GM12873 (cell line): Measurements from ENCODE around the gene PCBD1.

Source experiments
- TF ChIP-seq, protein P1 (sequence below): IDR thresholded peaks from 2 replicates; pipeline ENCODE4 v1.5.1; 2012; ENCODE audit warnings: low read depth, mild to moderate bottlenecking, moderate library complexity, low read length, control low read depth; ENCODE audit not compliant: insufficient read depth; ENCODE audit errors: missing control alignments

PCBD1 gene

DNA sequence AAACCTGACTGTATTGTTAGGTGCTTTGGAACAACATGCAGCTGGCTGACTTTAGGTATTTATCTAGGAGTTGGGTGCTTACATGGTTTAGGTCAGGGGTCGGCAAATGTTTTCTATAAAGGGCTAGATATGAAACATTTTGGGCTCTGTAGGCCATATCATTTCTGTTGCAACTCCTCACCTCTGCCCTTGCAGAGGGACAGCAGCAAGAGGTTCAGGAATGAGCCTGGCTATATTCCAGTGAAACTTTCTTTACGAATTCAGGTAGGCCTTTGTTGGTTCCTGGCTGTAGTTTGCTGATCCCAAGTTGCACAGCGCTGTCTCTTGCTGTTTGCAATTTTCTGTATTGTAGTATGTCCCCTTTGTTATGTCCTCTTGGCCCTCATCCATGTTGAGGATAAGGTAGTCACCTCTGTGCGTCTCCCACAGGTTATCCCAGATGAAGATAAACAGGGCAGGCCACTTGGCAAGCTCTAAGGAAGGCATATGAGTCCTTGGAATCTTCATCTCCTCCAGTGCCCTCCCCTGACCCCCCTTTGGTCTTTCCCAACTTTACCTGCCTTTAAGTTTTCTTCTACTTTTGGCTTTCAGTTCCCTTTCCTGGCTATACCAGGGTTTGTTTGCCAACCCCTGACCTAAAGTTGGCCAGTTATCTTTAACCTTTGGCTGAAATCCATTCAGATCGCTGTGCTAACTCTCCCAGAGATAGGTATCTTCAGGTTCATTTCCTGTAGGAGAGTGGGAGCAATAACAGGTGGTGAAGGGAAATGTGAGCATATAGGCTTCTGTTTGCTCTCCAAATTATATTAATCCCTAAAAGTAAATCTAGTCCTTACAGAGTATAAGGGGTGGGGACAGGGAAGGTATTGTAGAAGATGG, 36.5 kb downstream of the PCBD1 start:
- TF ChIP-seq, protein P1, sequence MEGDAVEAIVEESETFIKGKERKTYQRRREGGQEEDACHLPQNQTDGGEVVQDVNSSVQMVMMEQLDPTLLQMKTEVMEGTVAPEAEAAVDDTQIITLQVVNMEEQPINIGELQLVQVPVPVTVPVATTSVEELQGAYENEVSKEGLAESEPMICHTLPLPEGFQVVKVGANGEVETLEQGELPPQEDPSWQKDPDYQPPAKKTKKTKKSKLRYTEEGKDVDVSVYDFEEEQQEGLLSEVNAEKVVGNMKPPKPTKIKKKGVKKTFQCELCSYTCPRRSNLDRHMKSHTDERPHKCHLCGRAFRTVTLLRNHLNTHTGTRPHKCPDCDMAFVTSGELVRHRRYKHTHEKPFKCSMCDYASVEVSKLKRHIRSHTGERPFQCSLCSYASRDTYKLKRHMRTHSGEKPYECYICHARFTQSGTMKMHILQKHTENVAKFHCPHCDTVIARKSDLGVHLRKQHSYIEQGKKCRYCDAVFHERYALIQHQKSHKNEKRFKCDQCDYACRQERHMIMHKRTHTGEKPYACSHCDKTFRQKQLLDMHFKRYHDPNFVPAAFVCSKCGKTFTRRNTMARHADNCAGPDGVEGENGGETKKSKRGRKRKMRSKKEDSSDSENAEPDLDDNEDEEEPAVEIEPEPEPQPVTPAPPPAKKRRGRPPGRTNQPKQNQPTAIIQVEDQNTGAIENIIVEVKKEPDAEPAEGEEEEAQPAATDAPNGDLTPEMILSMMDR: no peak

DNA sequence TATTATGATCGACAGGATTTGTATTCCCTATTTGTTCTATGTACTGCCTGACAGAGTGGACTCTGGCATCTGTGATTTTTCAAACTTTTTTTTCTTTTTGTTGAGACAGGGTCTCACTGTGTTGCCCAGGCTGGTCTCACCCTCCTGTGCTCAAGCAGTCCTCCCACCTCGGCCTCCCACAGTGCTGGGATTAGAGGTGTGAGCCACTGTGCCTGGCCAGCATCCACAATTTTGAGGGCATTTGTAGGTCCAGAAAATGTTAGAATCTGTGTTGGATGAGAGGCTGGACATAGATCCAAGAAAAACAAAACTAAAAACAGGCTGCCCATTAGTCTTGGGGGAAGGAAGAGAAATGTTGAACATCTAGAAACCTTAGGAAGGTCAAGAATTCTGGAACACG, 38.3 kb downstream of the PCBD1 start:
- TF ChIP-seq, protein P1: no peak

GRCh38 chr10:70849582-70850016, 38.8 kb downstream of the PCBD1 start:
- TF ChIP-seq, protein P1: no peak

DNA sequence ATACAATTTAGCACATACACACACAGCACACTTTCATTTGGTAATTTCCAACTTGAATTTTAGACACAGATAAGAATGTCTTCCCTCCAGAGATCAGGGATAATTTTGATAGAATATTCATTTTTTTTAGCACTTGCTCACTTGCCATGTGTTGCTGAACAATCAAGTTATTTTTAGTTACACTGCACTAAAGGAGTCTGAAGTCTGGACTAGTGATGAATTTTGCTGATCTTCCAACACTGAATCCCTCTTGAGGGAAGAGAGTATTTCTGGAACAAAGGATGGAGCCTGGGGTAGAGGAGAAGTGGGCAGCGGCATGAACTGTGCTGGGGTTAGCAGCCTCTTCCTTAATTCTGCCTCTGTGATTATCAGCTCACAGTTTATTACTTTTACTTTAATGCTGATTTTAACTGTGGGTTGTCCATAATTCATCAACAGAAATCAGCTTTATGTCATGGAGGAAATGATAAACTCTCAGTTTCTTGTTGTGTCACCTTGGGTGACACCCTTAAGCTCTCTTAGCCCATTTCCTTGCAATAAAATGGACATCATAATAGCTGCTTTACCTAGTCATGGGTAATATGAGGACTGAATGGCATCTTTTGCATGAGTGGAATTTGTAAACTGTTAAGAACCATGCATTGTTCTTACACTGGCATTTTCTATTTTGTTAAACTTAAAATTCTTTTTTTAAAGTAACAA, 40.6 kb downstream of the PCBD1 start:
- TF ChIP-seq, protein P1: no peak

DNA sequence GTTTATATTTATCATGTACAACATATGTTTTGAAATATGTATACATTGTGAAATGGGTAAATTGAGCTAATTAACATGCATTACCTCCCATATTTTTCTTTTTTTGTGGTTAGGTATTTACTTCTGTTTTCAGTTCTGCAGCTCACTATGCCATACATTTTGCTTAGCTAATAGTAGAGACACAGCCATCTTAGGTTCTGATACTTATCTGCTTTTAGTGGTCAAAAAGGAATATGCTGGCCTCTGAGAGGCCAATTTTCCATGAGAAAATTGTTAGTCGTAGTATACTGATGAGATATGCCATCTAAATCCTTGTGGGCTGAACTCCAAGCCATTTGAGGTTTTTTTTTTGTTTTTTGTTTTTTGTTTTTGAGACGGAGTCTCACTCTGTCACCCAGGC, 41.6 kb downstream of the PCBD1 start:
- TF ChIP-seq, protein P1: no peak

GRCh38 chr10:70845816-70846215, 42.5 kb downstream of the PCBD1 start:
- TF ChIP-seq, protein P1: no peak

GRCh38 chr10:70845256-70845655, 43.1 kb downstream of the PCBD1 start:
- TF ChIP-seq, protein P1: no peak
